Right lobe of liver (tissue), 6 donors: ENCODE data around the gene GRM2. TPM values are rescaled to one million over a fixed set of nuclear protein-coding genes. Genes with fewer than 3 reads are reported as not detected.

Experiments
- ATAC-seq, 4 donors: fragments of 200-7000 bp; cut with Tn5 transposase; one replicate each; pipeline ENCODE4 v1.9.1; 2020; ENCODE audit warnings: mild to moderate bottlenecking in 4 of 4, moderate library complexity in 4 of 4
- DNase-seq, 3 donors: peaks; one replicate each; pipeline ENCODE4 v3.0.0-alpha.2; 2020
- H3K27ac ChIP-seq, 3 donors: fragments of 200-600 bp; one replicate each; pipeline ENCODE4 v1.8.0; 2022
- H3K27me3 ChIP-seq, 2 donors: fragments of 200-600 bp; one replicate each; pipeline ENCODE4 v1.8.0; 2022
- H3K36me3 ChIP-seq, 4 donors: fragments of 200-600 bp; sonication (generic) in 1 of 4; one replicate each; pipeline versions ENCODE4 v1.5.1 to v1.8.0; 2017 to 2022; ENCODE audit warnings: control low read depth in 1 of 4
- H3K4me1 ChIP-seq, 4 donors: fragments of 200-600 bp; sonication (generic) in 1 of 4; one replicate each; pipeline versions ENCODE4 v1.5.1 to v1.8.0; 2017 to 2022; ENCODE audit warnings: control low read depth in 1 of 4
- H3K4me3 ChIP-seq, 3 donors: fragments of 200-600 bp; one replicate each; pipeline ENCODE4 v1.8.0; 2022
- H3K9me3 ChIP-seq, 4 donors: fragments of 200-600 bp; sonication (generic) in 1 of 4; one replicate each; pipeline versions ENCODE4 v1.5.1 to v1.8.0; 2017 to 2022; ENCODE audit warnings: control low read depth in 1 of 4
- CTCF ChIP-seq, 4 donors: fragments of 200-600 bp in 3 of 4; fragments of 450-650 bp in 1 of 4; IDR thresholded peaks; one replicate each; pipeline versions ENCODE4 v1.5.1 to v1.8.0; 2016 to 2022; ENCODE audit warnings: antibody characterized with exemption in 4 of 4, mild to moderate bottlenecking in 2 of 4
- POLR2A ChIP-seq: fragments of 450-650 bp; IDR thresholded peaks from one replicate; pipeline ENCODE4 v1.6.1; 2017; ENCODE audit warnings: antibody characterized with exemption, mild to moderate bottlenecking
- WGBS: methylation state at CpG from one replicate; pipeline ENCODE4 v1.1.6; 2018; ENCODE audit warnings: low coverage, low lambda C conversion rate; ENCODE audit not compliant: insufficient coverage; ENCODE audit errors: missing lambda C conversion rate; 5-methylcytosine and 5-hydroxymethylcytosine counted together
- intact Hi-C, 2 donors: fragments of 100-400 bp; cut with DNase I; formaldehyde crosslinking; loops; one replicate each; pipeline versions ENCODE4 v1.11.2 to v1.14.1; 2022
- total RNA-seq, 6 experiments: library from RNA; depleted of rRNA in 2 of 6; stranded (reverse); fragments of >200 nt in 2 of 6; fragmentation: NEBNext Ultra II Directional in 3 of 6; extraction: Animal tissue kit (Norgen Biotek cat#: 25700) in 3 of 6; gene quantifications; one replicate each; pipeline versions ENCODE4 v1.1.0 to v1.2.4, GENCODE V29; 2016 to 2023
- donor health status: DM: no; HTN: yes; CAD: no.
- donor health status: DM: no; HTN: no; CAD: no.
- donor health status: DM: no; HTN: no; CAD: no.
- donor health status: DM: no; HTN: yes; CAD: no.
- donor health status: DM: no; HTN: yes; CAD: no.

The GRM2 gene
- total RNA-seq, 6 experiments from 2014 or later: 1.2 TPM; not detected in 5

DNA sequence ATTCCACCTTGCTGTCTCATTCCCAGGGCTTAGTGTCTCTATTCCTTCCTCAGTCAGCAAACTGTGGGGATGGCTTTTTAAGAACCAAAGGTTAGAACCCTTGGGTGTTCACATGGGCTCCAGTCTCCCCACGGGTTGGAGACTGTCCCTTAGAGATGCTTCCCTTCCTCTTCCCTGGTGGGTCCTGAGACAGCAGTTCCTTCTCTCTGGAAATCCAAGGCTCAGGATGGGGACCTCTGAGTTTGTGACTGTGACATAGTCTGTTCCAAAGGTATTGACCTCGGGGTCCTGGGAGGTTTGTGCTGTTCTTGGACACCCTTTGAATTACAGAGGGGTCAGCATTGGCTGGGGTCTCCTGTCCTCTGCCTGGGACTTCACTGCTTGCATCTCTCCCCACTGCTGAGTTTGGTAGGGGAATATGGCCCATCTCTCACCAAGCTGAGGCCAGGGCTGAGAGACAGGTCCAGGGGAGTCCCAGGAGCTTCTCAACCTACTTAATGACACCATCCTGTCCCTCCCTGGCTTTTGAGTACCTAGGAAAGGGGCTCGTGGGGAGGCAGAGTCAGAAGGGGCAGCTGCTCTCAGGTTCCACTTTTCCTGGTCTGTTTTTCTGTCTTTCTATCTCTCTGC, 1.5 kb downstream of the GRM2 start:
- intact Hi-C loops: no loop called here
- no peak for ATAC-seq
- Histone ChIP-seq H3K27me3 (no peaks in the 10 kb centered on the region), H3K27ac (no peak overlapping the region), H3K4me3 (no peak overlapping the region), H3K4me1 (peaks cover 0 to 3% (median 0%) of the 10 kb centered on the region in 4 donors), H3K36me3 (peaks cover 0 to 5% (median 0%) of the 10 kb centered on the region in 4 donors), H3K9me3 (no peaks in the 10 kb centered on the region)
- DNase-seq: peak in 1 of 3 donors; percentile 0
- WGBS: 40% methylated on average over 2 of the region's 3 CpGs
- no peak for TF ChIP-seq CTCF (IDR thresholded peaks at IDR 0.05)
- TF ChIP-seq POLR2A: no peak

- intact Hi-C loops: no loop called here
- WGBS: 100% methylated on average over 1 of the region's 17 CpGs
- H3K4me1 ChIP-seq: peaks cover 0 to 3% (median 0%) of the 10 kb centered on the region in 4 donors
- H3K9me3 ChIP-seq: no peaks in the 10 kb centered on the region
- ATAC-seq (no peak), DNase-seq (peak; percentile 12 to 48 (median 39))
- TF ChIP-seq POLR2A (no peak), CTCF (IDR thresholded peaks at IDR 0.05) (no peak)
- H3K4me3 ChIP-seq: no peak overlapping the region
- H3K36me3 ChIP-seq: peaks cover 0 to under 1% (median 0%) of the 10 kb centered on the region in 4 donors
- H3K27ac ChIP-seq: no peak overlapping the region
- H3K27me3 ChIP-seq: no peaks in the 10 kb centered on the region
These were observed 2.1 kb downstream of the GRM2 start for GRCh38 chr3:51709004-51709420.

DNA sequence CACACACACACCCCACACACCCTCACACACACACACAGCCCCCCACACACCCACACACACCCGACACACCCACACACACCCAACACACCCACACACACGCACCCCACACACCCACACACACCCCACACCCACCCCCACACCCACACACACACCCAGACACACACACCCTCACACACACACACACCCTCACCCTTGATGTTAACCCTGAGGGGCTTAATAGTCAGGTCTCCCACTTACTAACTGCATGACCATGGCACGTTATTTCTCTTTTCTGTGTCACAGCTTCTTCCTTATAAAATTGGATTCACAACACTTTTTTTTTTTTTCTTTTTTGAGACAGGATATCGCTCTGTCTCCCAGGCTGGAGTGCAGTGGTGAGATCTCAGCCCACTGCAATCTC, 2.8 kb downstream of the GRM2 start:
- no peak for TF ChIP-seq CTCF (IDR thresholded peaks at IDR 0.05)
- no peak for TF ChIP-seq POLR2A
- H3K9me3 ChIP-seq: no peaks in the 10 kb centered on the region
- H3K27me3 ChIP-seq: no peaks in the 10 kb centered on the region
- intact Hi-C loops: no loop called here
- peaks cover 0 to 3% (median 0%) of the 10 kb centered on the region in 4 donors for H3K4me1 ChIP-seq
- no peak overlapping the region for H3K4me3 ChIP-seq
- H3K27ac ChIP-seq: no peak overlapping the region
- peak in 1 of 3 donors; percentile 11 for DNase-seq
- 40% methylated on average over 1 of the region's 4 CpGs for WGBS
- no peaks in the 10 kb centered on the region for H3K36me3 ChIP-seq
- ATAC-seq: no peak

DNA sequence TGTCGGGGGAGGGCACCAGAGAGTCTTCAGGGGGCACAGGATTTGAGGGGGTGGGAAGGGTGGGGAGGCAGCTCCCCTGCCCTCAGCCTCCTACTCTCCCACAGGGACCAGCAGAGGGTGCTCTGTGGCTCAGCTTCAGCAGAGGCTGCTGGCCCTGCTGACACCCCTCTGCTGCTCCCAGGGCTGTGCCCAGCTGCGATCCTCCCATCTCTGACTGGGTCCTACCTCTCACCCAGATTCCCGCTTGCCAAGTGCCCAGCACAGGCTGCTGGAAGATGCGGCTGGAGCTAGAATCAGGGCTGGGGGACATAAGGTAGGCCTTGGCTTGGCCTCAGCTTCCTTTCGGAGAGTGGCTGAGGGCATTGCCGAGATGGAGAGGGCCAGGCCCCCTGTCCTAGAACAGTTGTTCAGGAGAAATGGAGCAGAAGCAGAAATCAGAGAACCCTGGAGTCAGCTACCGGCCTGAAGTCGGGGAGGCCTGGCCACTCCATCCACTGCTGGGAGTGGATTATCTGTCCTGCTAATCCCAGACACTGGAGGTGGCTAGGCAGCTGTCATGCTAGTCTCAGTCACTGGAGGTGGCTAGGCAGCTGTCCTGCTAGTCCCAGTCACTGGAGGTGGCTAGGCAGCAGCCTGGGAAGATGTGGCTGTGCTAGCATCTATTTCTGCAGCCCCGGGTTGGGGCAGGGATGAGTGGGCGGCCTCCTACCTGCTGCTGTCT, 3.9 kb downstream of the GRM2 start:
- H3K27ac ChIP-seq: no peak overlapping the region
- WGBS: 80% methylated on average over 5 of the region's 10 CpGs
- no peaks in the 10 kb centered on the region for H3K9me3 ChIP-seq
- ATAC-seq (no peak), DNase-seq (peak; percentile 12 to 37 (median 34))
- H3K4me1 ChIP-seq: peaks cover 0 to 3% (median 0%) of the 10 kb centered on the region in 4 donors
- H3K27me3 ChIP-seq: no peaks in the 10 kb centered on the region
- H3K4me3 ChIP-seq: no peak overlapping the region
- TF ChIP-seq POLR2A (no peak), CTCF (IDR thresholded peaks at IDR 0.05) (no peak)
- intact Hi-C loops: no loop called here
- H3K36me3 ChIP-seq: no peaks in the 10 kb centered on the region
